ENCODE results near the gene SLC7A6OS.
A peak's percentile ranks its signal among the peaks of the same experiment; 100 is the strongest.

SLC7A6OS gene

GRCh38 chr16:68288252-68288650, 22.5 kb downstream of the SLC7A6OS start:
- TF ChIP-seq CTCF (IDR thresholded peaks at IDR 0.05; ENCODE audit: control insufficient read depth, insufficient read depth, low read depth, low read length, missing control alignments): no peak
- no peak overlapping the region for H3K4me3 ChIP-seq (ENCODE audit: control insufficient read depth, low read depth, low read length)
- no peak for DNase-seq (ENCODE audit: low read depth)

- no peak overlapping the region for H3K4me3 ChIP-seq (ENCODE audit: control insufficient read depth, low read depth, low read length)
- peak; percentile 71 for DNase-seq (ENCODE audit: low read depth)
- TF ChIP-seq CTCF (IDR thresholded peaks at IDR 0.05; ENCODE audit: control insufficient read depth, insufficient read depth, low read depth, low read length, missing control alignments): no peak
Observed at GRCh38 chr16:68287276-68288251, 23.2 kb downstream of the SLC7A6OS start.

- no peak overlapping the region for H3K4me3 ChIP-seq (ENCODE audit: control insufficient read depth, low read depth, low read length)
- DNase-seq (ENCODE audit: low read depth): no peak
- TF ChIP-seq CTCF (IDR thresholded peaks at IDR 0.05; ENCODE audit: control insufficient read depth, insufficient read depth, low read depth, low read length, missing control alignments): no peak
Observed at GRCh38 chr16:68286153-68287074, 24.3 kb downstream of the SLC7A6OS start.

GRCh38 chr16:68285683-68286082, 25.1 kb downstream of the SLC7A6OS start:
- H3K4me3 ChIP-seq (ENCODE audit: control insufficient read depth, low read depth, low read length): no peak overlapping the region
- no peak for TF ChIP-seq CTCF (IDR thresholded peaks at IDR 0.05; ENCODE audit: control insufficient read depth, insufficient read depth, low read depth, low read length, missing control alignments)
- no peak for DNase-seq (ENCODE audit: low read depth)

- no peak for DNase-seq (ENCODE audit: low read depth)
- H3K4me3 ChIP-seq (ENCODE audit: control insufficient read depth, low read depth, low read length): no peak overlapping the region
- TF ChIP-seq CTCF (IDR thresholded peaks at IDR 0.05; ENCODE audit: control insufficient read depth, insufficient read depth, low read depth, low read length, missing control alignments): no peak
Observed at GRCh38 chr16:68284847-68285246, 25.9 kb downstream of the SLC7A6OS start.

GRCh38 chr16:68283801-68284598, 26.7 kb downstream of the SLC7A6OS start:
- TF ChIP-seq CTCF (IDR thresholded peaks at IDR 0.05; ENCODE audit: control insufficient read depth, insufficient read depth, low read depth, low read length, missing control alignments): no peak
- no peak for DNase-seq (ENCODE audit: low read depth)
- H3K4me3 ChIP-seq (ENCODE audit: control insufficient read depth, low read depth, low read length): no peak overlapping the region
